ENCODE results near the gene RDM1. TPM values are rescaled to one million over a fixed set of nuclear protein-coding genes. Genes with fewer than 3 reads are reported as not detected.
A peak's percentile ranks its signal among the peaks of the same experiment; 100 is the strongest.

The RDM1 gene
- total RNA-seq, 1 donor from 2014 or later, result 4.2 TPM

GRCh38 chr17:35972945-35973332 lies 42.4 kb upstream of the RDM1 start:
- Mint-ChIP-seq H3K4me1 (ENCODE audit: low read depth) (peaks cover 50% of the 10 kb centered on the region), H3K36me3 (ENCODE audit: insufficient read depth) (peaks cover 3% of the 10 kb centered on the region), H3K4me3 (ENCODE audit: low read depth) (peak overlapping the region; percentile 15), H3K27ac (peak overlapping the region; percentile 89), H3K9me3 (ENCODE audit: low read depth) (peaks cover 4% of the 10 kb centered on the region), H3K27me3 (no peaks in the 10 kb centered on the region)
- no peak for DNase-seq (ENCODE audit: low spot score, unreplicated experiment)
- no peak for TF ChIP-seq CTCF (IDR thresholded peaks at IDR 0.05; ENCODE audit: unreplicated experiment)

GRCh38 chr17:35972535-35972934 lies 42.0 kb upstream of the RDM1 start:
- Mint-ChIP-seq H3K27me3 (no peaks in the 10 kb centered on the region), H3K36me3 (ENCODE audit: insufficient read depth) (peaks cover 3% of the 10 kb centered on the region), H3K27ac (peak overlapping the region; percentile 89), H3K4me1 (ENCODE audit: low read depth) (peaks cover 50% of the 10 kb centered on the region), H3K9me3 (ENCODE audit: low read depth) (peaks cover 4% of the 10 kb centered on the region), H3K4me3 (ENCODE audit: low read depth) (no peak overlapping the region)
- no peak for TF ChIP-seq CTCF (IDR thresholded peaks at IDR 0.05; ENCODE audit: unreplicated experiment)
- no peak for DNase-seq (ENCODE audit: low spot score, unreplicated experiment)

- Mint-ChIP-seq H3K27me3 (no peaks in the 10 kb centered on the region), H3K27ac (peak overlapping the region; percentile 45), H3K9me3 (ENCODE audit: low read depth) (peaks cover 4% of the 10 kb centered on the region), H3K4me1 (ENCODE audit: low read depth) (peaks cover 50% of the 10 kb centered on the region), H3K36me3 (ENCODE audit: insufficient read depth) (peaks cover 3% of the 10 kb centered on the region), H3K4me3 (ENCODE audit: low read depth) (no peak overlapping the region)
- no peak for TF ChIP-seq CTCF (IDR thresholded peaks at IDR 0.05; ENCODE audit: unreplicated experiment)
- DNase-seq (ENCODE audit: low spot score, unreplicated experiment), result no peak
Observed at GRCh38 chr17:35972066-35972465, 41.5 kb upstream of the RDM1 start.

GRCh38 chr17:35969558-35970380 lies 39.2 kb upstream of the RDM1 start:
- DNase-seq (ENCODE audit: low spot score, unreplicated experiment), result peak; percentile 77
- Mint-ChIP-seq H3K4me3 (ENCODE audit: low read depth) (no peak overlapping the region), H3K36me3 (ENCODE audit: insufficient read depth) (no peaks in the 10 kb centered on the region), H3K27me3 (no peaks in the 10 kb centered on the region), H3K9me3 (ENCODE audit: low read depth) (no peaks in the 10 kb centered on the region), H3K27ac (peak overlapping the region; percentile 34), H3K4me1 (ENCODE audit: low read depth) (peaks cover 50% of the 10 kb centered on the region)
- peak; percentile 88 for TF ChIP-seq CTCF (IDR thresholded peaks at IDR 0.05; ENCODE audit: unreplicated experiment)

GRCh38 chr17:35968520-35969054 lies 38.0 kb upstream of the RDM1 start:
- Mint-ChIP-seq H3K27me3 (no peaks in the 10 kb centered on the region), H3K4me3 (ENCODE audit: low read depth) (no peak overlapping the region), H3K9me3 (ENCODE audit: low read depth) (no peaks in the 10 kb centered on the region), H3K36me3 (ENCODE audit: insufficient read depth) (no peaks in the 10 kb centered on the region), H3K4me1 (ENCODE audit: low read depth) (peaks cover 41% of the 10 kb centered on the region), H3K27ac (no peak overlapping the region)
- TF ChIP-seq CTCF (IDR thresholded peaks at IDR 0.05; ENCODE audit: unreplicated experiment), result no peak
- no peak for DNase-seq (ENCODE audit: low spot score, unreplicated experiment)
